K562 (cell line): ENCODE data around the gene OR13C5.
"Not testable (repeated sequence)": the region's sequence is repeated elsewhere in the genome, so short reads cannot be mapped to it uniquely, and the experiment has no call there.

Experiments
- ATF7 ChIP-seq: fragments of 450-650 bp; IDR thresholded peaks from 2 replicates; pipeline ENCODE4 v1.7.1; 2014; ENCODE audit warnings: mild to moderate bottlenecking, moderate library complexity
- CTCF ChIP-seq, 3 experiments: IDR thresholded peaks in 2 of 3; conservative IDR thresholded peaks in 1 of 3; 2 replicates each; pipeline ENCODE4 v1.5.1; 2011 to 2012; ENCODE audit warnings: low read length in 3 of 3, mild to moderate bottlenecking in 3 of 3, control low read depth in 2 of 3, improper control_type of control experiment in 1 of 3, inconsistent platforms in 1 of 3, low read depth in 1 of 3, mixed read lengths in 1 of 3, moderate library complexity in 1 of 3; ENCODE audit not compliant: insufficient read depth in 2 of 3
- ETV5 ChIP-seq: sonication (generic); formaldehyde crosslinking; IDR thresholded peaks from 2 replicates; pipeline ENCODE4 v1.4.0; 2020; ENCODE audit warnings: low read depth, mild to moderate bottlenecking, missing genetic modification reagents
- NBN ChIP-seq: fragments of 450-650 bp; IDR thresholded peaks from 2 replicates; pipeline ENCODE4 v1.6.1; 2016; ENCODE audit warnings: low read depth, mild to moderate bottlenecking
- POLR2A ChIP-seq: fragments of 450-650 bp; conservative IDR thresholded peaks from 2 replicates; pipeline ENCODE4 v1.6.1; 2016
- POLR2B ChIP-seq: fragments of 450-650 bp; IDR thresholded peaks from 2 replicates; pipeline ENCODE4 v1.6.1; 2018; ENCODE audit warnings: low read depth; ENCODE audit not compliant: partially characterized antibody
- SMARCA4 ChIP-seq: fragments of 450-650 bp; IDR thresholded peaks from 2 replicates; pipeline ENCODE4 v1.6.1; 2016
- USF1 ChIP-seq: sonication (generic); formaldehyde crosslinking; IDR thresholded peaks from 2 replicates; pipeline ENCODE4 v1.9.0; 2022; ENCODE audit warnings: mild to moderate bottlenecking, missing genetic modification reagents
- TF ChIP-seq, protein P1 (sequence below): fragments of 250-450 bp; sonication (Bioruptor Pico); IDR thresholded peaks from 2 replicates; pipeline ENCODE4 v1.5.0; 2021
- TF ChIP-seq, protein P2 (sequence below): sonication (generic); formaldehyde crosslinking; IDR thresholded peaks from 2 replicates; pipeline ENCODE4 v1.8.0; 2023; ENCODE audit warnings: mild to moderate bottlenecking, missing genetic modification reagents

- TF ChIP-seq, protein P1, sequence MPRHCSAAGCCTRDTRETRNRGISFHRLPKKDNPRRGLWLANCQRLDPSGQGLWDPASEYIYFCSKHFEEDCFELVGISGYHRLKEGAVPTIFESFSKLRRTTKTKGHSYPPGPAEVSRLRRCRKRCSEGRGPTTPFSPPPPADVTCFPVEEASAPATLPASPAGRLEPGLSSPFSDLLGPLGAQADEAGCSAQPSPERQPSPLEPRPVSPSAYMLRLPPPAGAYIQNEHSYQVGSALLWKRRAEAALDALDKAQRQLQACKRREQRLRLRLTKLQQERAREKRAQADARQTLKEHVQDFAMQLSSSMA (CRISPR knock-in tag), result not testable (repeated sequence)
- TF ChIP-seq, protein P2, sequence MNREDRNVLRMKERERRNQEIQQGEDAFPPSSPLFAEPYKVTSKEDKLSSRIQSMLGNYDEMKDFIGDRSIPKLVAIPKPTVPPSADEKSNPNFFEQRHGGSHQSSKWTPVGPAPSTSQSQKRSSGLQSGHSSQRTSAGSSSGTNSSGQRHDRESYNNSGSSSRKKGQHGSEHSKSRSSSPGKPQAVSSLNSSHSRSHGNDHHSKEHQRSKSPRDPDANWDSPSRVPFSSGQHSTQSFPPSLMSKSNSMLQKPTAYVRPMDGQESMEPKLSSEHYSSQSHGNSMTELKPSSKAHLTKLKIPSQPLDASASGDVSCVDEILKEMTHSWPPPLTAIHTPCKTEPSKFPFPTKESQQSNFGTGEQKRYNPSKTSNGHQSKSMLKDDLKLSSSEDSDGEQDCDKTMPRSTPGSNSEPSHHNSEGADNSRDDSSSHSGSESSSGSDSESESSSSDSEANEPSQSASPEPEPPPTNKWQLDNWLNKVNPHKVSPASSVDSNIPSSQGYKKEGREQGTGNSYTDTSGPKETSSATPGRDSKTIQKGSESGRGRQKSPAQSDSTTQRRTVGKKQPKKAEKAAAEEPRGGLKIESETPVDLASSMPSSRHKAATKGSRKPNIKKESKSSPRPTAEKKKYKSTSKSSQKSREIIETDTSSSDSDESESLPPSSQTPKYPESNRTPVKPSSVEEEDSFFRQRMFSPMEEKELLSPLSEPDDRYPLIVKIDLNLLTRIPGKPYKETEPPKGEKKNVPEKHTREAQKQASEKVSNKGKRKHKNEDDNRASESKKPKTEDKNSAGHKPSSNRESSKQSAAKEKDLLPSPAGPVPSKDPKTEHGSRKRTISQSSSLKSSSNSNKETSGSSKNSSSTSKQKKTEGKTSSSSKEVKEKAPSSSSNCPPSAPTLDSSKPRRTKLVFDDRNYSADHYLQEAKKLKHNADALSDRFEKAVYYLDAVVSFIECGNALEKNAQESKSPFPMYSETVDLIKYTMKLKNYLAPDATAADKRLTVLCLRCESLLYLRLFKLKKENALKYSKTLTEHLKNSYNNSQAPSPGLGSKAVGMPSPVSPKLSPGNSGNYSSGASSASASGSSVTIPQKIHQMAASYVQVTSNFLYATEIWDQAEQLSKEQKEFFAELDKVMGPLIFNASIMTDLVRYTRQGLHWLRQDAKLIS (CRISPR knock-in tag), result not testable (repeated sequence)
- TF ChIP-seq CTCF (IDR thresholded peaks at IDR 0.05 in 2 of 3, conservative IDR thresholded peaks at IDR 0.05 in 1 of 3; ENCODE audit: insufficient read depth in 2 of 3, low read depth in 1 of 3, low read length in 3 of 3); POLR2A; SMARCA4; POLR2B; USF1 (CRISPR knock-in tag); NBN; ETV5; ATF7: not testable (repeated sequence)
Measured at GRCh38 chr9:104605527-104605926, 6.3 kb upstream of the OR13C5 start, which contains the start of gene OR13C2.
